Mesodermal cell (in vitro differentiated cells): ENCODE measurements around the gene MYL10.

Experiments used
- H3K27ac ChIP-seq: 2 replicates; pipeline ENCODE4 v1.7.0; 2013; ENCODE audit warnings: mild to moderate bottlenecking, low read depth, low read length, moderate library complexity; ENCODE audit not compliant: severe bottlenecking
- H3K36me3 ChIP-seq: 2 replicates; pipeline ENCODE4 v1.7.1; 2013; ENCODE audit warnings: mild to moderate bottlenecking, low read length, moderate library complexity; ENCODE audit not compliant: control insufficient read depth, insufficient read depth
- H3K4me1 ChIP-seq: one replicate; pipeline ENCODE4 v1.7.1; 2013; ENCODE audit warnings: mild to moderate bottlenecking, low read length; ENCODE audit not compliant: insufficient read depth, control insufficient read depth, poor library complexity, severe bottlenecking
- H3K4me3 ChIP-seq: 2 replicates; pipeline ENCODE4 v1.7.0; 2013; ENCODE audit warnings: low read length, control low read depth, mild to moderate bottlenecking; ENCODE audit not compliant: insufficient read depth, poor library complexity, severe bottlenecking; ENCODE audit errors: extremely low read depth
- H3K9me3 ChIP-seq: 2 replicates; pipeline ENCODE4 v1.7.1; 2013; ENCODE audit warnings: mild to moderate bottlenecking, low read length, moderate library complexity; ENCODE audit not compliant: control insufficient read depth
- WGBS, 2 experiments: methylation state at CpG; one replicate each; pipeline ENCODE4 v1.1.5; 2013; ENCODE audit warnings: missing lambda C conversion rate in 2 of 2; ENCODE audit not compliant: insufficient coverage in 2 of 2; 5-methylcytosine and 5-hydroxymethylcytosine counted together

The MYL10 gene

GRCh38 chr7:101565601-101566209 lies 63.4 kb downstream of the MYL10 start:
- Histone ChIP-seq H3K36me3 (no peaks in the 10 kb centered on the region), H3K9me3 (no peaks in the 10 kb centered on the region), H3K4me3 (no peak overlapping the region), H3K4me1 (peaks cover 5% of the 10 kb centered on the region), H3K27ac (no peak overlapping the region)
- WGBS, 2 experiments: 92 to 97% methylated on average over 6 to 8 of the region's 8 CpGs

- Histone ChIP-seq H3K9me3 (no peaks in the 10 kb centered on the region), H3K36me3 (no peaks in the 10 kb centered on the region), H3K27ac (no peak overlapping the region), H3K4me1 (peaks cover 5% of the 10 kb centered on the region), H3K4me3 (no peak overlapping the region)
- 46 to 52% methylated on average over 13 of the region's 16 CpGs for WGBS, 2 experiments
Observed at GRCh38 chr7:101564778-101565211, 64.3 kb downstream of the MYL10 start.

- Histone ChIP-seq H3K4me3 (no peak overlapping the region), H3K4me1 (peaks cover 5% of the 10 kb centered on the region), H3K36me3 (no peaks in the 10 kb centered on the region), H3K9me3 (no peaks in the 10 kb centered on the region), H3K27ac (no peak overlapping the region)
- 81 to 82% methylated on average over 19 to 23 of the region's 23 CpGs for WGBS, 2 experiments
Observed at GRCh38 chr7:101563943-101564777, 64.9 kb downstream of the MYL10 start.
